HL-60 (cell line): Measurements from ENCODE around the gene ADD1.

Experiments used
- DNase-seq, 2 experiments: peaks; one replicate each; pipeline ENCODE4 v3.0.0-alpha.2; 2010 to 2020; ENCODE audit warnings: low read depth in 1 of 2, low spot score in 1 of 2
- H3K27ac ChIP-seq: fragments of 250-450 bp; sonication (Bioruptor Pico); replicated peaks from 2 replicates; pipeline ENCODE4 v1.5.1; 2020; ENCODE audit warnings: mild to moderate bottlenecking, moderate library complexity
- H3K27me3 ChIP-seq: fragments of 250-450 bp; sonication (Bioruptor Pico); 2 replicates; pipeline ENCODE4 v1.5.1; 2021; ENCODE audit warnings: mild to moderate bottlenecking, moderate library complexity; ENCODE audit not compliant: insufficient read depth, poor library complexity, severe bottlenecking
- H3K4me3 ChIP-seq: replicated peaks from 2 replicates; pipeline ENCODE4 v1.5.1; 2011; ENCODE audit warnings: mild to moderate bottlenecking, control low read depth, low read length; ENCODE audit not compliant: insufficient read depth
- GABPA ChIP-seq: IDR thresholded peaks from 2 replicates; pipeline ENCODE4 v1.6.1; 2012; ENCODE audit warnings: low read depth
- POLR2AphosphoS5 ChIP-seq: IDR thresholded peaks from 2 replicates; pipeline ENCODE4 v1.6.1; 2012; ENCODE audit warnings: low read depth
- SPI1 ChIP-seq: IDR thresholded peaks from 2 replicates; pipeline ENCODE4 v1.6.1; 2012; ENCODE audit warnings: low read depth, mild to moderate bottlenecking, borderline replicate concordance
- TF ChIP-seq, protein P1 (sequence below): IDR thresholded peaks from 2 replicates; pipeline ENCODE4 v1.6.1; 2012; ENCODE audit warnings: low read depth; ENCODE audit not compliant: insufficient replicate concordance
- TF ChIP-seq, protein P2 (sequence below): IDR thresholded peaks from one replicate; pipeline ENCODE4 v1.5.1; 2011; ENCODE audit warnings: low read length, control low read depth, inconsistent platforms; ENCODE audit not compliant: insufficient read depth

The ADD1 gene

DNA sequence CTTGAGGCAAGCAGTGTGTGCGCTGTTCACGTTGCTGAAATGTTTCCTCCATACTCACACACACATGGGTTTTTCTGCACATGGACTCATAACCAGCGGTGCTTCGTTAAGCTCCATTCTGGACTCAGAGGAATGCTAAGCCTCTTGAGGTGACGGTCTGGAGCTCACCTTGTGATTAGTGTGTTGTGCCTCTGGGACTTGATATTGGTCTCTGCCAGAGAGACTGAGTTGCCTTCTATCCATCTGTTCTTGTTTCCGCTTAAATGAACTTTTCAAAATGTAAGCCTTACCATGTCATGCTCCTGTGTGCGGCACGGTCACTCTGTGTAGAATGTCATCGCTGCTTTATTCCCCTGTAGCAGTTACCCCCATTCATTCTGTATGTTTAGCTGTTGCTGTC is 42.5 kb downstream of the ADD1 start:
- Histone ChIP-seq H3K27me3 (no peaks in the 10 kb centered on the region), H3K4me3 (no peak overlapping the region), H3K27ac (no peak overlapping the region)
- TF ChIP-seq POLR2AphosphoS5 = no peak
- TF ChIP-seq SPI1 = no peak
- TF ChIP-seq, protein P1, sequence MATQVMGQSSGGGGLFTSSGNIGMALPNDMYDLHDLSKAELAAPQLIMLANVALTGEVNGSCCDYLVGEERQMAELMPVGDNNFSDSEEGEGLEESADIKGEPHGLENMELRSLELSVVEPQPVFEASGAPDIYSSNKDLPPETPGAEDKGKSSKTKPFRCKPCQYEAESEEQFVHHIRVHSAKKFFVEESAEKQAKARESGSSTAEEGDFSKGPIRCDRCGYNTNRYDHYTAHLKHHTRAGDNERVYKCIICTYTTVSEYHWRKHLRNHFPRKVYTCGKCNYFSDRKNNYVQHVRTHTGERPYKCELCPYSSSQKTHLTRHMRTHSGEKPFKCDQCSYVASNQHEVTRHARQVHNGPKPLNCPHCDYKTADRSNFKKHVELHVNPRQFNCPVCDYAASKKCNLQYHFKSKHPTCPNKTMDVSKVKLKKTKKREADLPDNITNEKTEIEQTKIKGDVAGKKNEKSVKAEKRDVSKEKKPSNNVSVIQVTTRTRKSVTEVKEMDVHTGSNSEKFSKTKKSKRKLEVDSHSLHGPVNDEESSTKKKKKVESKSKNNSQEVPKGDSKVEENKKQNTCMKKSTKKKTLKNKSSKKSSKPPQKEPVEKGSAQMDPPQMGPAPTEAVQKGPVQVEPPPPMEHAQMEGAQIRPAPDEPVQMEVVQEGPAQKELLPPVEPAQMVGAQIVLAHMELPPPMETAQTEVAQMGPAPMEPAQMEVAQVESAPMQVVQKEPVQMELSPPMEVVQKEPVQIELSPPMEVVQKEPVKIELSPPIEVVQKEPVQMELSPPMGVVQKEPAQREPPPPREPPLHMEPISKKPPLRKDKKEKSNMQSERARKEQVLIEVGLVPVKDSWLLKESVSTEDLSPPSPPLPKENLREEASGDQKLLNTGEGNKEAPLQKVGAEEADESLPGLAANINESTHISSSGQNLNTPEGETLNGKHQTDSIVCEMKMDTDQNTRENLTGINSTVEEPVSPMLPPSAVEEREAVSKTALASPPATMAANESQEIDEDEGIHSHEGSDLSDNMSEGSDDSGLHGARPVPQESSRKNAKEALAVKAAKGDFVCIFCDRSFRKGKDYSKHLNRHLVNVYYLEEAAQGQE = no peak
- no peak for DNase-seq

DNA sequence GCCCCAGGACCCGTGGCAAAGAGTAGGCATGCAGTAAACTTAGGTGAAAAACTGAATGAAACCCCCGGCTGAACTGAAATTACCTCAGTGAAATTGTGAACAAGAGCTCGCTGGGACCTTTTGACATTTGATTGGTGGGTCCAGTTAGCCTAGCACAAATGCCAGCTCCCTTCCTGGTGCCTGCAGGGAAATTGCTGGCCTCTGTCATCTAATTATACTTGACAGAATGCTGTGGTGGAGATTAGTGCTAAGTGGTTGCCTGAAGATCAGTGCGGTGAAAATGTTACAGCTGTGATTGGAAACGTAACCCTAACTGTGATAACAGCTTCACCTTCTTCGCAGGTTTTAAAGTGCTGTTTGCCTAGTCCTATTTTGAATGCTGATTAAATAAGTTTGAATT is 43.0 kb downstream of the ADD1 start:
- no peak for DNase-seq
- no peaks in the 10 kb centered on the region for H3K27me3 ChIP-seq
- no peak overlapping the region for H3K4me3 ChIP-seq
- H3K27ac ChIP-seq = no peak overlapping the region
- no peak for TF ChIP-seq GABPA
- TF ChIP-seq, protein P1 = no peak
- TF ChIP-seq SPI1 = no peak
- TF ChIP-seq, protein P2, sequence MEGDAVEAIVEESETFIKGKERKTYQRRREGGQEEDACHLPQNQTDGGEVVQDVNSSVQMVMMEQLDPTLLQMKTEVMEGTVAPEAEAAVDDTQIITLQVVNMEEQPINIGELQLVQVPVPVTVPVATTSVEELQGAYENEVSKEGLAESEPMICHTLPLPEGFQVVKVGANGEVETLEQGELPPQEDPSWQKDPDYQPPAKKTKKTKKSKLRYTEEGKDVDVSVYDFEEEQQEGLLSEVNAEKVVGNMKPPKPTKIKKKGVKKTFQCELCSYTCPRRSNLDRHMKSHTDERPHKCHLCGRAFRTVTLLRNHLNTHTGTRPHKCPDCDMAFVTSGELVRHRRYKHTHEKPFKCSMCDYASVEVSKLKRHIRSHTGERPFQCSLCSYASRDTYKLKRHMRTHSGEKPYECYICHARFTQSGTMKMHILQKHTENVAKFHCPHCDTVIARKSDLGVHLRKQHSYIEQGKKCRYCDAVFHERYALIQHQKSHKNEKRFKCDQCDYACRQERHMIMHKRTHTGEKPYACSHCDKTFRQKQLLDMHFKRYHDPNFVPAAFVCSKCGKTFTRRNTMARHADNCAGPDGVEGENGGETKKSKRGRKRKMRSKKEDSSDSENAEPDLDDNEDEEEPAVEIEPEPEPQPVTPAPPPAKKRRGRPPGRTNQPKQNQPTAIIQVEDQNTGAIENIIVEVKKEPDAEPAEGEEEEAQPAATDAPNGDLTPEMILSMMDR = no peak
- TF ChIP-seq POLR2AphosphoS5 = no peak

DNA sequence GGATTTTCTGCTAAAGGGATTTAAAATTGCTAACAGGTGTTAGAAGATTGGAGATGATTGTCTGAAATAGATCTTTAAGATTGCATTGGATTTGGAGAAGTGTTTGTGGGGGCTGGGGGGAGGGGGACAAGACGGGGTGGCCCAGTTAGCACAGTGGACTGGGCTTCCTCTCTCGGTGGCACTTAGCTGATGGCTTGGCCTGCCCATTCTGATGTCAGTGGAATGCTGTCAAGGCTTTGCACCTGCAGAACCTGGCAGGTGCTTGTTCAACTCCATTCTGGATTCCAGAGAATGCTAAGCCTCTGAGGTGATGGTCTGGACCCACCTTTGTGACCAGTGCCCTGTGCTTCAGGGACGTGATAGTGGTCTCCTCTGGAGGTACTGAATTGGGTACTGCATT is 43.7 kb downstream of the ADD1 start:
- TF ChIP-seq, protein P2 = no peak
- TF ChIP-seq, protein P1 = no peak
- TF ChIP-seq SPI1 (no peak), POLR2AphosphoS5 (no peak), GABPA (no peak)
- no peak for DNase-seq
- no peak overlapping the region for H3K27ac ChIP-seq
- H3K27me3 ChIP-seq = no peaks in the 10 kb centered on the region
- no peak overlapping the region for H3K4me3 ChIP-seq

DNA sequence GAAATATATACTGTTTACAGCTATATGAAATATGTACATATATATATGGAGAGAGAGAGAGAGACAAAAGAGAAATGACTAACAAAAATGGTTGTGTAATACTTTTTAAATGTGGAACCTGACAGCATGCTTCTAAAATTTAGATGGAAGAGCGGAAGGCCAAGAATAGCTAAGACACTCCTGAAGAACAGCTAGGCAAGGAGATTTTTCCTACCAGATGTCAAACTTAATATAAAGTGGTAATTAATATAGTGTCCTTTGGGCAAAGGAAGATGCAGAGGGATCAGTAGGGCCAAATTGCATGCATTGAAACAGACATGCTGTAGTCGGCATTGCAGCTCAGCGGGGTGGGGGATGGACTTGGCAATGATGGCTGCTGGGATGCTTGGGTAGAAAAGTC is 45.2 kb downstream of the ADD1 start:
- H3K27me3 ChIP-seq = no peaks in the 10 kb centered on the region
- TF ChIP-seq, protein P2 = no peak
- no peak for TF ChIP-seq GABPA
- TF ChIP-seq, protein P1 = no peak
- TF ChIP-seq POLR2AphosphoS5 = no peak
- no peak for TF ChIP-seq SPI1
- no peak for DNase-seq
- H3K27ac ChIP-seq = no peak overlapping the region
- no peak overlapping the region for H3K4me3 ChIP-seq
